Stimulated activated CD8-positive, alpha-beta memory T cell treated with anti-CD3 and anti-CD28 coated beads, Interleukin-4, amount 100 ng/mL, for 24 hours (primary cell): ENCODE measurements around the gene TFDP2.

Source experiments
- DNase-seq: peaks from one replicate; pipeline ENCODE4 v3.0.0-alpha.2; 2020; ENCODE audit warnings: low read depth

TFDP2 gene

GRCh38 chr3:142072816-142073215 is 76.5 kb downstream of the TFDP2 start:
- no peak for DNase-seq

DNA sequence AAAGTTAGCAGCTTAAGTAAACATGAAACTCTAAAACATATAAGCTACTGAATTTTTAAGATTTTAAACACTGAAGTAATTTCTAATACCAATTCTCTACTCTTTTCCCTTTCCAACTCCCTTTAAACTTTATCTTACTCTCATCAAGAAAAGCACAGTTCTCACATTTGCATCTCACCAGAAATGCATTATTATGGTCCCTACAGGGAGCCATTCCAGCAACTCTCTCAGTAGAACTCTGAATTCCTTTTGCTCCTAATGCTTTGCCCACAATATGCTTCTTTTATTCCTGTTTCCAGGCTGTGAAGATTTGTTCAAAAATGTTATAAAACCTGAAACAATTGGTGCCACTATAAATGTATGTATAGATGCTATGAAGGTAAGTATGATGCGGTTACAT is 83.4 kb downstream of the TFDP2 start:
- DNase-seq, result no peak

- no peak for DNase-seq
Observed at GRCh38 chr3:142065344-142065743, 84.0 kb downstream of the TFDP2 start.

GRCh38 chr3:142064454-142064853 is 84.9 kb downstream of the TFDP2 start:
- no peak for DNase-seq

DNA sequence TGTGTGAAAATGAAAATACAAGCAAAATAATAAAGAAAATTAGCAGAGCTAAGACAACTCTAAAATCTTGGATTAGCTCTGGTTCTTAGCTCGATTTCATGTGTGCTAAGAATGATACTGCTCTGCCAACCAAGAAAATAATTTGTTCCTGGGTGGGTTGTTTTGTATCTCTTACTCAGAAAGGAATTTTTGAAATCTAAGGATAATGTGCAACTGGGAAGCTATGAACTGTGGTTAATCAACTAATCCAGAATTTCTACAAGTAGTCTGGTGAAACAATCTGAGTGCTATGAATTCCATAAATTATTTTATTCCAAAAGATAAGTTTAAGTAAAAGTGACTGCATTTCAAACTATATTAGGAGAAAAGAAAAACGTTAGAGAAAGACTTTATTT is 92.0 kb downstream of the TFDP2 start:
- no peak for DNase-seq

DNA sequence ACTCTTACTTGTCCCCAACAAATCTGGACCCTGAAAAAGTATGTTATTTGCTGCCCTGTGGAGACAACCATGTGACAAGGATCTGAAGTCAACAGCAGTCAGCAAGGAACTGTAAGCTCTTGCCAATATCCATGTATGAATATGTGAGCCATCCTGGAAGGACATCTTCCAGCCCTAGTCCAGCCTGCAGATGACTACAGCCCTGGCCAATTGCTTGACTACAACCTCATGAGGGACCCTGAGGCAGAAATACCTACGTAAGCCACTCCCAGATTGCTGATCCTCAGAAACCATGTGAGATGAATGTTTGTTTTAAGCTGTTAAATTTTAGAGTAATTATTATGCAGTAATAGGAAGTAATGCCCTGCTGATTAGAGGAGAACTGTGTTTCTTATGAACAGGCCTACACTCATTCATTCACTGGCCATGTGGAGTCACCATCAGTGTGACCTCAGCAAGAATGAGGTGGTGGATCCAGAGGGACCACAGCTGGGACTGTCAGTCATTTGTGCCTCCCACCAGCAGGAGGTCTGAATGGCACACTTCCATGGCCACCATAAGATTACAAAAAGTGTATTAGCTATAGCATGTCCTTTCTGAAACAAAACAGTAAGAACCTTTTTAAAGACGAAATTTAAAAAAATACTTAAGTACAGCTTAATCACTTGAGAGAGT is 92.6 kb downstream of the TFDP2 start:
- DNase-seq, result no peak

- DNase-seq, result no peak
Observed at GRCh38 chr3:142053835-142054234, 95.5 kb downstream of the TFDP2 start.

- DNase-seq, result no peak
Observed at GRCh38 chr3:142053244-142053643, 96.1 kb downstream of the TFDP2 start.

- no peak for DNase-seq
Observed at GRCh38 chr3:142051351-142051750, 98.0 kb downstream of the TFDP2 start.

DNA sequence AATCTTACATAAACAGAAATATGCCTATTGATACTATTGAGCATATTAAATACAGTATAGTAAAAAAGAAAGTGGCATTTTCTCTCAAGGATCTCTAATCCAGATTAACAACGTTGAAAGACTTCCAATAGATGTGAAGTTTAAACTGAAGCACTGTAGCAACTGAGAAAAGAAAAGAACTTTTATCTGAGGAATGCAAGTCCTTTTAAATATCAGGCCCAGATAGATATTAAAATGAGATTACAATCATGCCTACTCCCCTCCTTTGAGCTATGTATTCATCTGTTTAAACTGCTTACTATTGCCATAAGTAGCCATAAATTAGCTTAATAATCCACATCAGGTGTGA is 102.3 kb downstream of the TFDP2 start:
- no peak for DNase-seq

DNA sequence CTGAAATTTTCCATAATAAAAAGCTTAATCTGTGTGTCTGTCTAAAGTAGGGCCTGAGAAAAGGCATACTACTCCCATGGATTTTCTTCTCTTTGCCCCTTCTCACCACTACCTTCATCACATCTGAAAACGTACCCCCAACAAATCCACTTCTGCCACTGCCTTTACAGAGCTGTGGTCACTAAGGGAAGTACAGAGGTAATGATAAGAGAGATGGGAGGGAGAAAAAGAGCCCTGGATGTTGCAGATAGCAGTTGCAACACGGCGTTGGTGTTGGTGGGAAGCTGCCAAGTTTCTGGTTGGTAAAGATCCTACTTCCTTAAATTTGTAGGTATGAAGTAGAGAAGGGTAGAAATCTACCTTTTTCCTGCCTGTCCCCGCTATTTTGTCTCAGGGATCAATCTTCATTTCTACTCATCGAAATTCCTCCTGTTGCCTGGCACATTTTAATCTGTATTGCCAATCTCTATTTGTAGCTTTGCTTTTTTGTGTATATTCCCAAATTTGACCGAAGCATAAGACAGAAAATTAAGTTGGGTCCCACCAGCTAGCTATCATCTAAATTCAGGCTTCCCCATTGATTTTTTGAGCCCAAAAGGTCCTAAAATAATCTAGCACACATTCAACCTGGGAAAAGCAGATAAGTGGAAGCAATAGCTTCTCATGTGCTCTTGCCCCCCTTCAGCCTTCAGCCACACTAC is 102.9 kb downstream of the TFDP2 start:
- no peak for DNase-seq

- no peak for DNase-seq
Observed at GRCh38 chr3:142040941-142041491, 108.3 kb downstream of the TFDP2 start.

DNA sequence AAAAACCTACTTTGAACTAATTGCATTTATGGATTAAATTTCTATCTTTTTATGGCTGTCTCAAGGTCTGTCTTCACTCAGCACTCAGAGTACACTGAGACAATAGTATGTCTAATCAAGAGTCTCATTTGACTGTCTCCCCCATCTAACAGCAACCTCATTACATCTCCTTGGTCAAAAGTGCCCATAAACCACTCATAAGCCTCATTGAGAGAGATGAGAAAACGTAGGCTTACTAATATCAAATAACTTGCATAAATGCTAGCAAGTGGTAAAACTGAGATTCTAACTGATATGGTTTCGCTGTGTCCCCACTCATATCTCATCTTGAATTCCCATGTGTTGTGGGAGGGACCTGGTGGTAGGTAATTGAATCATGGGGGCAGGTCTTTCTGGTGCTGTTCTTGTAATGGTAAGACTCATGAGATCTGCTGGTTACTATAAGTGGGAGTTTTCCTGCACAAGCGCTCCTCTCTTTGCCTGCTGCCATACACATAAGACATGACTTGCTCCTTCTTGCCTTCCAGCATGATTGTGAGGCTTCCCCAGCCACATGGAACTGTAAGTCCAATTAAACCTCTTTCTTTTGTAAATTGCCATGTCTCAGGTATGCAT is 113.9 kb downstream of the TFDP2 start:
- DNase-seq, result no peak

GRCh38 chr3:142033292-142033691 is 116.1 kb downstream of the TFDP2 start:
- no peak for DNase-seq

DNA sequence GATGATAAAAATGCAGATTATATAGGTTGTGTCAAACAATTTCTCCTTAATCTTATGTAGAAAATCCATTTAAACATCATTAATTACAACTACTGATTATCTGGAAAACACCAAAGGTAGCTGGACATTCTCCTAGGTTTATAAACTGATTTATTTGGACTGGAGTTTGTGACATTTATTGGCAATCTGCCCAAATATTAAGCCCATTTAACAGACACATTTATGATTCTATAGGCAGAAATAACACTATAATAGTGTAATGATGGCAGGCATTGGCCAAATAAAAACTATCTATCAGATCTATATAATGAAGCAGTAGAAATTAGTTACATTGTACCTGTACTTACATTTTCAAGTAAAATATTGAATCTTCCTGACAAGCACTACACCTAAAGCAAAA is 117.8 kb downstream of the TFDP2 start:
- DNase-seq, result no peak

DNA sequence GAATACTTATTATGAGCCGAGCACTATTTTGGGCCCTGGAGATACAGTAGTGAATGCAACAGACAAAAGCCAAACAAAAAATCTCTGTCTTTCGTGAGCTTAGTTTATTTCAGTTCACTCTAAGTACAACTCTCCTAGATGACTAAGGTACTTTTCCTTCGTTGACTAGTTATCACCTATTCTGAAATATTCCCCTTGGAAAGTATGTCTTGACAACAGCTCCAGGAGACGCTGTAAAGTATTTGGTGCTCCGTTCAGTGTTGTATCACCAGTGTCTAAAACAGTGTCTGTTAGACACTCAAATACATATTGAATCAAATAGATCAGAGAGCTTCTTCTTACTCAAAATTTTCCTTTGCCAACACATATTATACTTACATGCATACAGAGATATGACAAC is 119.6 kb downstream of the TFDP2 start:
- DNase-seq, result no peak

GRCh38 chr3:142029052-142029642 is 120.2 kb downstream of the TFDP2 start:
- DNase-seq, result no peak

DNA sequence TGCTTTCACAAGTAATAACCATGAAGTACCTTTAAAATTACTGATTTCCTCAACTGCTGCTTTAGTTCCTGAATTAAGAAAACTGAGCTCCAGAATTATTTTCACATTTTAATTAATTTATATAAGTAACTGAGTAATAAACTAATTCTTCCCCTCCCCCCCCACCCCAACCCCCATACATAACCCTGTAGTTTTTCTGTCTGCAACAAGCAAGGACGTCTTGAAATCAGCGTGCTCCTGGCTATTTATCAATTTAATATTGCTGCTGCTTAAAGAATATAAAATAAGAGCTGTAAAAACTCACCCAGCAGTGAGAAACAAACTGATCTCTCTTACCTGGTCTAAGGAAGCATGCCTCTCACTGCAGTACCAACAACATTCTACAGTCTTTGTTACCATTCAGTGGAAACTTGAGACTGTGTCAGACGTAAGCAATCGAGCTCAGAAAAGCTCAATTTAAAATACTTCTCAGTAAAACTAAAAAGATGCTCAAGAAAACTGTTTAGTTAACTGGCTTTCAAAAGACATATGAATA is 121.0 kb downstream of the TFDP2 start:
- no peak for DNase-seq

DNA sequence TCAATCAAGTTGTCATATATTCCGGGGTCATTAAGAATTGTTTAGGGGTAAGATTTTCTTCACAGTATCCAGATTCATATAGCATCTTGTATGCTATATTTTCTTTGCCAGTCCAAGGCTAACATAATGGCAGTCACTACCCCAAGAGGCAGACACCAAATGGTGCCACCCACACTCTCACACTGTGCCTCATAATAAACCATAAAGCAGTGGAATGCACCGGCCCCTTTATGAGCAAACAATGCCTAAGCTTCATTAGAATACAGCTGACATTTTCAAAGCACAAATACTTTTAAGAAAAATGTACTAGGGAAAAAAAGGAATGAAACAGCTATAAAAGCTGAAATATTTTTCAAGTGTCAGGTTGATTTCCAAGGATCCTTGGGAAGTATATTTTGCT is 121.6 kb downstream of the TFDP2 start:
- no peak for DNase-seq

DNA sequence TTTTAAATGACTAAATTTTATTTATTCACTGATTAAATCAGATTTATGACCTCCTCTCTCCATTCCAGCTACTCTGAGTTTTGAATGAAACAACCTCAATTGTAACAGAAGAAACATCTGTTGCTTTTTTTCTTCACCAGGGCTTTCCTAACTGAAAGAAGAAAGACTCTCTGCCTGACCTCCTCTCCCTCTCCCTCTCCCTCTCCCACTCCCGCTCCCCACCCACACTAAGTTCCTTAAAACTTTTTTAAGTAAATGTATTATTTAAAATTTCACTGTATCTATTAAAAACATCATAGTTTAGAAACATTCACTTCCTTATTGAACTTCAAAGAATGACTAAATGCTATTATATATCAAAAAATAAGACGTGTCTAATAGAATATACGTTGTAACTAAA is 122.0 kb downstream of the TFDP2 start:
- no peak for DNase-seq

- no peak for DNase-seq
Observed at GRCh38 chr3:142026333-142026732, 123.0 kb downstream of the TFDP2 start.

GRCh38 chr3:142022381-142022780 is 127.0 kb downstream of the TFDP2 start:
- DNase-seq, result no peak

GRCh38 chr3:142021127-142021526 is 128.2 kb downstream of the TFDP2 start:
- no peak for DNase-seq
